NCI-H82 treated with DMSO at 0.1 percent for 48 hours (cell line): ENCODE data around the gene XYLT1.
A peak's percentile ranks its signal among the peaks of the same experiment; 100 is the strongest.
"Not testable (repeated sequence)": the region's sequence is repeated elsewhere in the genome, so short reads cannot be mapped to it uniquely, and the experiment has no call there.

Experiments used
- DNase-seq: peaks from one replicate; lab custom pipeline; 2025; ENCODE audit not compliant: unreplicated experiment; lab: John Stamatoyannopoulos, UW

Gene XYLT1

DNA sequence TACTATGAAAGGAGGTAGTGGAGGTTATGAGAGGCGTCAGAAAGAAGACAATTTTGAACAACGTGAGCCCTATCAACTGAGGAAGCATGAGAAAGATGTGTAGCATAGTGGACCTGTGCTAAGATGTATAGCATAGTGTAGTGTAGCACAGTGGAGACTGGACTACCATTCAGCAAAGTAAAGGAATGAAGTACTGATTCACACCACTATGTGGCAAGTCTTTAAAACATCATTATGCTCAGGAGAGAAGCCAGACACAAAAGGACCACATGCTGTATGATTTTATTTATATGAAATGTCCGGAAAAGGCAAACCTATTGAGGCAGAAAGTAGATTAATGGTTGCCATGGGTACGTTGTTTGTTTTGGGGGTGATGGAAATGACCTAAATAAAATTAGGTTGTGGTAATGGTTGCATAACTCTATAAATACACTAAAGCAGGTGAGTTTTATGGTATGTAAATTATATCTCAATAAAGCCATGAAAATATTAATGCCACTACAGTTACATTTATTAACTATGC lies 20.4 kb upstream of the XYLT1 start:
- no peak for DNase-seq

- DNase-seq = no peak
These were observed 17.7 kb upstream of the XYLT1 start for GRCh38 chr16:17488506-17488905.

GRCh38 chr16:17483351-17483750 lies 12.6 kb upstream of the XYLT1 start:
- DNase-seq = no peak

GRCh38 chr16:17482341-17482740 lies 11.6 kb upstream of the XYLT1 start:
- DNase-seq = not testable (repeated sequence)

DNA sequence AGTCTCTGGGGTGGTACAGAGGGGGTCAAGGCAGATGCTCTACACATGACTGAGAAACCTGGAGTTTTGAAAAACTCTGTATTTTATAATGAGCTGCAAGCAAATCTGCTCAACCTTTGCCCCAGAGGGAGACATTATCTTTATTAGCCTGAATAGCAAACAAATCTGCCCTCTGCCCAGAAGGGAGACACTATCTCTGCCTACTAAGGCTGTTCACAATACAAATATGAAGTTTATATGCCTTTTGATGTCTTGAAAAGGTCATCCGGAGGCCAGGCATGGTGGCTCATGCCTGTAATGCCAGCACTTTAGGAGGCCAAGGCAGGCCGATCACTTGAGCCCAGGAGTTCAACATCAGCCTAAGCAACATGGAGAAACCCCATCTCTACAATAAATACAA lies 11.0 kb upstream of the XYLT1 start:
- DNase-seq = no peak

DNA sequence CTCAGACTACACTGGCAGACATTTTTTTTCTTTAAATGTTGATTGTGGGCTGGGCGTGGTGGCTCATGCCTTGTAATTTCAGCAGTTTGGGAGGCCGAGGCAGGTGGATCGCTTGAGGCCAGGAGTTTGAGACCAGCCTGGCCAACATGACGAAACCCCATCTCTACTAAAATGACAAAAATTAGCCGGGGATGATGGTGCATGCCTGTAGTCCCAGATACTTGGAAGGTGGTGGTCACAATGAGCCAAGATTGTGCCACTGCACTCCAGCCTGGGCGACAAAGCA lies 6.4 kb upstream of the XYLT1 start:
- DNase-seq = not testable (repeated sequence)

GRCh38 chr16:17476414-17477259 lies 5.9 kb upstream of the XYLT1 start:
- peak; percentile 61 for DNase-seq

GRCh38 chr16:17475104-17475503 lies 4.3 kb upstream of the XYLT1 start:
- no peak for DNase-seq

DNA sequence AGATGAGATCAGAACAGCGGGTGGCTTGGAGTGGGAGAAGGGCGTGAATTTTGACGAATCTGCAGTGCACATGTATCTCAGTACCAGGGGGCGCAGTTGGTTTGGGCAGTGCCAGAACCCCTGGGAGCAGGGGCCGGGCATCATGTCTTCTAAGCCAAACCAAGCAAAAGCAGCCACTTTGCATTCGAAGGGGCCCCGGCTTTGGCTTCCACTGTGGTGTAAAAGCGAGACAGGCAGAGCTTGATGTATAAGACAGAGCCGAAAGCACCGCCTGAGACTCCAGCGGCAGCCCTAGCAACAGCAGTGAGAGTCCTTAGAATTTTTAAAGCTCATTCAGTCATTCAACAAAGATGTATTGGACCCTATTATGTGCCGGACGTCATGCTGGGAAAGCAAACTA lies 3.8 kb upstream of the XYLT1 start:
- no peak for DNase-seq

DNA sequence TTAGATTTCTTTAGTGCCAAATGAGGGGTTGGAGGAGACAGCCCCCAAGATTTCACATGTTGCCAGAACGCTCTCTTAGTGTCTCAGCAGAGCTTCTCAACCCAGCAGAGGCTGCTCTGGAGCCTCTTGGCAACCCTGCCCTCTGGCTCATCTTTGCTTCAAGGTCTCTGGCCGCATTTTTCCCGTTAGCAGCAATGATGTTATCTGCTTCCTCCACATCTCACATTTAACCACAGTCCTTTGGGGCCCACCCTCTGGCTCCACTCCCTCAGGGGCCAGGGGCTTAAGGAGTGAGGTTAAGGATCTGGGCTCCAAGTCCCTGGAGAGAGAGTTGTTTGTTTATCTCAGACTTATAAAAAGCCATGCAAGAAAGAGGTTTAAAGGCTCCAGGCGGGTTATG lies 3.3 kb upstream of the XYLT1 start:
- DNase-seq = peak; percentile 48

GRCh38 chr16:17471719-17472461 lies 1.1 kb upstream of the XYLT1 start:
- DNase-seq = no peak

GRCh38 chr16:17470182-17470907 lies 415 bp downstream of the XYLT1 start:
- no peak for DNase-seq

GRCh38 chr16:17469741-17470181 lies 999 bp downstream of the XYLT1 start:
- no peak for DNase-seq

GRCh38 chr16:17469011-17469740 lies 1.6 kb downstream of the XYLT1 start:
- DNase-seq = no peak

DNA sequence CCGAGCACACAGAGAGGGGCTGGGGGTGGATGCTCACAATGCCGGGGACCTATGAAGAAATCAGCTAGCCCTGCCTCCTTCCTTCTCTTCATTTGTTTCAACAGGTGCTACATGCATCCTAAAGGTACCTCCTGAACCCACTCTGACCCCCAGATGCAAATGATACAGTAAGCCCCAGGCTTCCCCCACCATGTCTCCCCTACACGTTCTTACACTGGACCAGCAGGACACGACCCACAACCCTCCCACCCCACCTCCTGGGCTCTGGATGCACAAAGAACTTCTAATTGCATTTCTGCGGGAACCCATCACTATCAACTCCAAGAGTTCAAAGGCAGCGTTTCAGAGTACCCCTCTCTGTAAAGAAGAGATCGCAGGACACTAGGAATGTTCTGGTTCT lies 2.1 kb downstream of the XYLT1 start:
- DNase-seq = no peak

DNA sequence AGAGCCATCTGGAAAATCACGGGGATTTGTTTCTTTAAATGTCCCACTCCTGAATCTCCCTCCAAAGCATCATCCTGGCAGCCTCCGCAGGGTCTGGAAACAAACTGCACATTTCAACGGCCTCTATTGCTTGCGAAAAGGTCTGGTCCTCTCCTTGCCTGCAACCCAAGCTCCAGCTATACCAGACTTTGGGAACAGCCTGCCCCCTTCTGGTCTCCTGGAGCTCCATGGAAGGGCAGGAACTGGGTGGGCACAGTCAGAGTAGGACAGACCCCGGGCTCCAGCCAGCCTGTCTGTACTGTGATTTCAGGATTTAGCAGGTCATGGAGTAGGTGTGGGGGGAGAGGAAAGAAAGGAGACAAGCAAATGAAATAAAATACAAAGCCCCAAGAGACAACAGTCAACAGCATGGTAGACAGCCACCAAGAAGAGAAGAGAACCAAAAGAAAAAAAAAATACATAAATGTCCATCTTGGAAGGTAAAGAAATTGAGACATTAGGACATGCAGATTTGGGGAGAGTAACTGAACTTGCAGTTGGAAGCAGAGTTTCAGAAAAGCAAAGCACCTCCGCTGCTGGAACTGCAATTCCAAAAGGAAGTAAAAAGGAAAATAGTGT lies 2.7 kb downstream of the XYLT1 start:
- DNase-seq = peak; percentile 54

DNA sequence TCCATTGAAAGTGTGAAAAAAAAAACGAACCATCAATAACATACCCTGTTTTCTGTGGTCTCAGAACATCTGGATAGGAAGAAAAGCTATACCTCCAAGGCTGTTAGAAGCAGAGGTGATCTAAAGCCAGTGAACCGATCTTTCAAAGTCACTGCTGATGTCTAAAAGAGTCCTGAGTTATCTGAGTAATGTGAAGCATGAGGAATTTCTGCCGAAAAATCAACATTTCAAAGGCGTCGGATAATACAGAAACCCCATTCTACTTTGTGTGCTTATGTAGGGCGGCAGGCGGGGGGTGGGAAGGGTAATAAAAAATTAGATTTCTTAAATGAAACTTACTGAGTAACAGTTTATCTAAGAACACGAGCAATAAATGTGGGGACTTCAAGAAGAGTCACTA lies 3.9 kb downstream of the XYLT1 start:
- no peak for DNase-seq

DNA sequence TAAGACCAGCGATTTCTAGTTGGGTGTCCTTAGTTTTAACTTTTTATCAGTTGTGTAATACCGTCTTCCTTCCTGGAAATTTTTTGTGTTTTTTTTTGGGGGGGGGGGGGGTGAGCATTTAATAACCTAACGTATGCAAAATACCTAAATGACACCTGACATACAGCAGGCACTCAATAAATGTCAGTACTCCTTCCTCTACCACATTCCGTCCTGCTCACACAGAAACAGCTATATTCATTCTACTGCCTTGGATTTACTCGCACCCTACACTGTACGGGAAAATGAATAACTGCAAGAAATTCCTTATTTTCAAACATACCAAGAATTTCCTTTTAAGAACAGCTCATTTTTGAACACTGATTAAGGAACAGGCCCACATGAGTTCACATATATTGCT lies 5.3 kb downstream of the XYLT1 start:
- DNase-seq = no peak

- no peak for DNase-seq
These were observed 7.4 kb downstream of the XYLT1 start for GRCh38 chr16:17463335-17463734.

- DNase-seq = no peak
These were observed 8.6 kb downstream of the XYLT1 start for GRCh38 chr16:17461951-17462729.
